Upper lobe of left lung (tissue), 6 donors: Measurements from ENCODE around the gene GALK1. TPM values are rescaled to one million over a fixed set of nuclear protein-coding genes. Genes with fewer than 3 reads are reported as not detected.

Experiments
- ATAC-seq, 2 donors: fragments of 200-7000 bp; cut with Tn5 transposase; one replicate each; pipeline ENCODE4 v1.9.1; 2022; ENCODE audit warnings: mild to moderate bottlenecking in 2 of 2, moderate library complexity in 2 of 2; ENCODE audit not compliant: low FRiP score in 2 of 2
- DNase-seq, 2 donors: peaks; one replicate each; pipeline ENCODE4 v3.0.0-alpha.2; 2019 to 2020
- H3K27ac ChIP-seq, 4 donors: fragments of 200-600 bp; sonication (generic); one replicate each; pipeline ENCODE4 v1.5.1; 2016 to 2019
- H3K27me3 ChIP-seq, 4 donors: fragments of 200-600 bp; sonication (generic); one replicate each; pipeline ENCODE4 v1.5.1; 2017 to 2019
- H3K36me3 ChIP-seq, 4 donors: fragments of 200-600 bp; sonication (generic); one replicate each; pipeline ENCODE4 v1.5.1; 2016 to 2019
- H3K4me1 ChIP-seq, 4 donors: fragments of 200-600 bp; sonication (generic); one replicate each; pipeline ENCODE4 v1.5.1; 2018 to 2019
- H3K4me3 ChIP-seq, 4 donors: fragments of 200-600 bp; sonication (generic); one replicate each; pipeline ENCODE4 v1.5.1; 2017 to 2019; ENCODE audit warnings: mild to moderate bottlenecking in 2 of 4, moderate library complexity in 1 of 4
- H3K9me3 ChIP-seq, 4 donors: fragments of 200-600 bp; sonication (generic); one replicate each; pipeline ENCODE4 v1.5.1; 2018 to 2019
- EP300 ChIP-seq, 4 donors: sonication (generic); formaldehyde crosslinking; IDR thresholded peaks; one replicate each; pipeline ENCODE4 v1.5.1; 2017; ENCODE audit warnings: antibody characterized with exemption in 4 of 4, control low read depth in 2 of 4
- POLR2A ChIP-seq, 4 donors: fragments of 450-650 bp; IDR thresholded peaks; one replicate each; pipeline ENCODE4 v1.5.1; 2016 to 2017; ENCODE audit warnings: antibody characterized with exemption in 4 of 4, mild to moderate bottlenecking in 2 of 4
- POLR2AphosphoS5 ChIP-seq, 2 donors: sonication (generic); formaldehyde crosslinking; IDR thresholded peaks; one replicate each; pipeline ENCODE4 v1.5.1; 2017; ENCODE audit warnings: antibody characterized with exemption in 2 of 2
- WGBS, 2 donors: methylation state at CpG; one replicate each; pipeline ENCODE4 v1.1.5; 2017 to 2018; 5-methylcytosine and 5-hydroxymethylcytosine counted together
- total RNA-seq, 6 donors: library from RNA; depleted of rRNA in 4 of 6; stranded (reverse); fragments of >200 nt in 4 of 6; gene quantifications; one replicate each; pipeline versions ENCODE4 v1.1.0 to v1.2.1, GENCODE V29; 2016 to 2021
- TF ChIP-seq, protein P1 (sequence below), 6 experiments: fragments of 450-650 bp in 4 of 6; fragments of 200-600 bp in 2 of 6; sonication (generic) in 2 of 6; IDR thresholded peaks; one replicate each; pipeline ENCODE4 v1.5.1; 2016 to 2019; ENCODE audit warnings: antibody characterized with exemption in 6 of 6
- donor health status: DM: no; HTN: no; CAD: no; lungs with moderate emphysema.
- donor health status: DM: no; HTN: yes; CAD: no; lungs with severe emphysema.

GALK1 gene
- total RNA-seq, 6 donors from 2014 or later: 18.9 to 65.7 (median 40.6) TPM

DNA sequence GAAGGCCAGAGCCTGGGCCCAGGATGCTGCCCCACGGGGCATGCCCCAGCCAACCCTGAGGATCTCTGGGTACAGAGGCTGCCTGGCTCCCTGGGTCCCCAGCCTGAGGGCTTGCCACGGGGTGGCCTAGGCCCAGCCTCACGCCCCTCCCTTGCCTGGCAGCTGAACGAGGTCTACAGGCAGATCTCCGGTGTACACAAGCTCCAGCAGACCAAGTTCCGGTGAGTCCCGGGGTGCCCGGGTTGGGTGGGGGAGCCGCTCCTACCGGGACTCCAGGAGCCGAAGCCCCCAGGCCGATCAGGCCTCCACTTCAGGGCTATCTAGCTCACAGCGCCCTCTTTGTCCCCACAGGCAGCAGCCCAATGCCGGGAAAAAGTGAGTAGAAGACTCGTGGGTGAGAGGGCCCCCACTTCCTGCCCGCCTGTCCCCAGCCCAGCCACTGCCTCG, 24.3 kb downstream of the GALK1 start:
- WGBS, 2 donors: 77 to 83% methylated on average over 5 to 17 of the region's 17 CpGs
- H3K4me3 ChIP-seq: no peak overlapping the region
- no peaks in the 10 kb centered on the region for H3K27me3 ChIP-seq
- peak in 1 of 2 donors; percentile 70 for DNase-seq
- ATAC-seq: no peak
- H3K36me3 ChIP-seq: peaks cover 0 to 32% (median 4%) of the 10 kb centered on the region in 4 donors
- H3K4me1 ChIP-seq: peaks cover 0 to 11% (median 0%) of the 10 kb centered on the region in 4 donors
- H3K27ac ChIP-seq: no peak overlapping the region
- TF ChIP-seq, protein P1, sequence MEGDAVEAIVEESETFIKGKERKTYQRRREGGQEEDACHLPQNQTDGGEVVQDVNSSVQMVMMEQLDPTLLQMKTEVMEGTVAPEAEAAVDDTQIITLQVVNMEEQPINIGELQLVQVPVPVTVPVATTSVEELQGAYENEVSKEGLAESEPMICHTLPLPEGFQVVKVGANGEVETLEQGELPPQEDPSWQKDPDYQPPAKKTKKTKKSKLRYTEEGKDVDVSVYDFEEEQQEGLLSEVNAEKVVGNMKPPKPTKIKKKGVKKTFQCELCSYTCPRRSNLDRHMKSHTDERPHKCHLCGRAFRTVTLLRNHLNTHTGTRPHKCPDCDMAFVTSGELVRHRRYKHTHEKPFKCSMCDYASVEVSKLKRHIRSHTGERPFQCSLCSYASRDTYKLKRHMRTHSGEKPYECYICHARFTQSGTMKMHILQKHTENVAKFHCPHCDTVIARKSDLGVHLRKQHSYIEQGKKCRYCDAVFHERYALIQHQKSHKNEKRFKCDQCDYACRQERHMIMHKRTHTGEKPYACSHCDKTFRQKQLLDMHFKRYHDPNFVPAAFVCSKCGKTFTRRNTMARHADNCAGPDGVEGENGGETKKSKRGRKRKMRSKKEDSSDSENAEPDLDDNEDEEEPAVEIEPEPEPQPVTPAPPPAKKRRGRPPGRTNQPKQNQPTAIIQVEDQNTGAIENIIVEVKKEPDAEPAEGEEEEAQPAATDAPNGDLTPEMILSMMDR (IDR thresholded peaks at IDR 0.05): no peak
- TF ChIP-seq EP300 (IDR thresholded peaks at IDR 0.05) (no peak), POLR2AphosphoS5 (IDR thresholded peaks at IDR 0.05) (no peak), POLR2A (IDR thresholded peaks at IDR 0.05) (no peak)
- no peaks in the 10 kb centered on the region for H3K9me3 ChIP-seq

DNA sequence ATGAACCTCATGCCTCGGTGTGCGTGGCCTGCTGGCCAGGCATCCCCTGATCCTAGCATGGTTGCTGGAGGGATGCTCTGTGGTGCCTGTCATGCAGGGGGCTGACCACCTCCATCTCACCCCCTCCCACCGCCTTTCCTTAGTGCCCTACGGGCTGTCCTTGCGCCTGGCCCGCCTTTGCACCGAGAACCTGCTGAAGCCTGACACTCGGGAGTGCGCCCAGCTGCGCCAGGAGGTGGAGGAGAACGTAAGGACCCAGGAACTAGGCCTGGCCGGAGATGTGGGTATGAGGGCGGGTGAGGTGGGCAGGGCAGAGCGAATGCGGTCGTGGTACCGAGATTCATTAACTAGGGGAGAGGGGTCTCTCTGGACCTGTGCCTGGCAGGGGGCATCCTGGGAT, 24.8 kb downstream of the GALK1 start:
- no peak for DNase-seq
- WGBS, 2 donors: 97 to 100% methylated on average over 4 to 17 of the region's 17 CpGs

DNA sequence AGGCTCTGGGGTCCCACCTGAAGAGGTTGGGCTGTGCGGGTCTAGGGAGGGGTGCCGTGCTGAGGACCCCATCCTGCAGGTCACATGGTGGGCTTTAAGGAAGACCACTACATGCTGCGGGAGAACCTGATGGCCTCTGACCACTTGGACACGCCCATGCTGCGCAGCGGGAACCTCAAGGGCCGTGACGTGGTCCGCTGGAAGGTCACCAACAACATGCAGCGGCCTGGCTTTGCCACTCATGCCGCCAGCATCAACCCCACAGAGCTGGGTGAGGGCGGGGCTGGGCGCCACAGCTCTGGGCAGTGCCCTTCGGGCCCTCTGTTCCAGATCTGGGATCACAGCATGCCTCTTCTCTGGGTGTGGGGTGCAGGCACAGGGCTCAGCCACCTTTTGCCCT, 25.2 kb downstream of the GALK1 start:
- no peak for ATAC-seq
- Histone ChIP-seq H3K27ac (no peak overlapping the region), H3K9me3 (no peaks in the 10 kb centered on the region), H3K4me1 (peaks cover 0 to 11% (median 0%) of the 10 kb centered on the region in 4 donors), H3K36me3 (peaks cover 0 to 35% (median 4%) of the 10 kb centered on the region in 4 donors), H3K4me3 (no peak overlapping the region), H3K27me3 (no peaks in the 10 kb centered on the region)
- WGBS, 2 donors: 80 to 100% methylated on average over 2 to 10 of the region's 14 CpGs
- TF ChIP-seq, protein P1 (IDR thresholded peaks at IDR 0.05): no peak
- no peak for TF ChIP-seq POLR2A (IDR thresholded peaks at IDR 0.05)
- no peak for TF ChIP-seq EP300 (IDR thresholded peaks at IDR 0.05)
- TF ChIP-seq POLR2AphosphoS5 (IDR thresholded peaks at IDR 0.05): no peak
- DNase-seq: peak in 1 of 2 donors; percentile 66

More for the DNA sequence above, 24.8 kb downstream of the GALK1 start:
- no peaks in the 10 kb centered on the region for H3K9me3 ChIP-seq
- no peak overlapping the region for H3K4me3 ChIP-seq
- ATAC-seq: no peak
- H3K27ac ChIP-seq: no peak overlapping the region
- peaks cover 0 to 11% (median 0%) of the 10 kb centered on the region in 4 donors for H3K4me1 ChIP-seq
- H3K36me3 ChIP-seq: peaks cover 0 to 32% (median 4%) of the 10 kb centered on the region in 4 donors
- no peak for TF ChIP-seq POLR2A (IDR thresholded peaks at IDR 0.05)
- TF ChIP-seq POLR2AphosphoS5 (IDR thresholded peaks at IDR 0.05): no peak
- TF ChIP-seq EP300 (IDR thresholded peaks at IDR 0.05): no peak
- TF ChIP-seq, protein P1 (IDR thresholded peaks at IDR 0.05): no peak
- H3K27me3 ChIP-seq: no peaks in the 10 kb centered on the region

DNA sequence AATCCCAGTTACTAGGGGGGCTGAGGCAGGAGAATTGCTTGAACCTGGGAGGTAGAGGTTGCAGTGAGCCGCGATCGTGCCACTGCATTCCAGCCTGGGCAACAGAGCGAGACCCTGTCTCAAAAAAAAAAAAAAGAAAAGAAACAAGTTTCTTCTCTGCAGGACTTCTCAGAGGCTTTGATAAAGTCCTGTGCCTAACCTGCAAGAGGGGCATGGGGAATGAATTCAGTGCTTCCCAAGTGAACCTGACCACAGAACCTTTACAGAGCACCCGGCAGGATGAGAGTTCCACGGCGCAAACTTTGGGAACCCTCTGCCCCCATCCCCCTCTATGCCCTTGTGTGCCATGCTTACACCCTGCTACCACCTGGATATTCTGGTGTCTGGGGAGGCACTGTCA, 25.8 kb downstream of the GALK1 start:
- TF ChIP-seq, protein P1 (IDR thresholded peaks at IDR 0.05): no peak
- TF ChIP-seq POLR2AphosphoS5 (IDR thresholded peaks at IDR 0.05) (no peak), EP300 (IDR thresholded peaks at IDR 0.05) (no peak), POLR2A (IDR thresholded peaks at IDR 0.05) (no peak)
- Histone ChIP-seq H3K9me3 (no peaks in the 10 kb centered on the region), H3K36me3 (peaks cover 0 to 33% (median 4%) of the 10 kb centered on the region in 4 donors), H3K27ac (no peak overlapping the region), H3K4me3 (no peak overlapping the region), H3K27me3 (no peaks in the 10 kb centered on the region), H3K4me1 (peaks cover 0 to 11% (median 0%) of the 10 kb centered on the region in 4 donors)
- DNase-seq (no peak), ATAC-seq (no peak)
- WGBS, 2 donors: 91 to 95% methylated on average over 7 of the region's 7 CpGs
